ENCODE measurements around the gene SH2D7.

Gene SH2D7

GRCh38 chr15:78092261-78093041, at the start of gene SH2D7:
SH2D7 (plus strand) TSS chr15:78092561; CDS start chr15:78092585, 24 bp downstream.
- Mint-ChIP-seq H3K36me3 (ENCODE audit: low read depth) (no peaks in the 10 kb centered on the region), H3K9me3 (no peaks in the 10 kb centered on the region), H3K27me3 (no peaks in the 10 kb centered on the region), H3K4me3 (no peak within 1 kb of the TSS), H3K27ac (no peak within 1 kb of the TSS), H3K4me1 (ENCODE audit: low read depth) (peaks cover 21% of the 10 kb centered on the region)
- intact Hi-C loops (cut with micrococcal nuclease) = no loop called here

- Mint-ChIP-seq H3K36me3 (ENCODE audit: low read depth) (peaks cover 85% of the 10 kb centered on the region), H3K4me1 (ENCODE audit: low read depth) (peaks cover 73% of the 10 kb centered on the region), H3K9me3 (no peaks in the 10 kb centered on the region), H3K27me3 (no peaks in the 10 kb centered on the region), H3K27ac (no peak overlapping the region), H3K4me3 (no peak overlapping the region)
- intact Hi-C loops (cut with micrococcal nuclease) = no loop called here
These were observed 47.8 kb upstream of the SH2D7 start for GRCh38 chr15:78044407-78045155.

DNA sequence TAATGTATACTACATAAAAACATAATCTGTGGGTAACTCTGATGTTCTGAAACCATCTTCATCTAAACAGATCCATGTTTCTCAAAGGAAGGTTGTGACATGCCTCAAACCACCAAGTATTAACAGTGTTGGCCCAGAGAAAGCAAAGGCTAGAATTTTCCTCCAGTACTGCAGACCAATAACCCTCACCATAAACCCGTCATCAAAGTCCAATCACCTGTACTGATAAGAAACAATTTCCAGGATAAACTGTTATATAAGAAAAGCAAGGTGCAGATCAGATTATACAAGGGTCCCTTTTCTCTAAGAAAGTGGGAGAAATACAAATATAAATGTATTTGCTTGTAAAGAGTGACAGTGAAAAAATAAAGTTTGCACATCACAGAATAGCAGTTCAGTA, 47.2 kb upstream of the SH2D7 start:
- H3K27ac Mint-ChIP-seq = no peak overlapping the region
- H3K9me3 Mint-ChIP-seq = no peaks in the 10 kb centered on the region
- H3K36me3 Mint-ChIP-seq (ENCODE audit: low read depth) = peaks cover 85% of the 10 kb centered on the region
- H3K27me3 Mint-ChIP-seq = no peaks in the 10 kb centered on the region
- H3K4me3 Mint-ChIP-seq = no peak overlapping the region
- intact Hi-C loops (cut with micrococcal nuclease) = no loop called here
- H3K4me1 Mint-ChIP-seq (ENCODE audit: low read depth) = peaks cover 73% of the 10 kb centered on the region

DNA sequence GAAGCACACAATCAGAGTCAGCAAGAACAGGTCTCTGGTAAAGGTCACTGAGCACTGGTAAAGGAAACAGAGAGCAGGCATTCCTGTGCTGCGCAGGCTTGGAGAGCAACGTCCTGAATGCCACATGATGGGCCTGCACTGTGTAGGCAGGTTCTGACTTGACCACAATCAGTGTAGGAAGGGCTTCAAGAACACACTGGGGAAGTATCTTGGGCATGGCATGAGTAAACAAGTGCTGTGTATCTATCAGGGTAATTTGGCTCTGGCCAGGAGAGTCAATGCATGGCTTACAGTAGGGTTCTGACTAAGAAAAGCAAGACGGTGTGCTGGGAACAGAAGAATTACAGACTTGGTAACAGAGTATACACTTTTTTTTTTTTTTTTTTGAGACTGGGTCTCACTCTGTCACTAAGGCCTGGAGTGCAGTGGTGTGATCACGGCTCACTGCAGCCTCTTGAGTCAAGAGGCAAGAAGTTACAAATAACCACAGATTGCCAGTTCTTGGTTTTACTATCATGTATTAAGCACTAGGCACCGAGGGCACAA, 45.5 kb upstream of the SH2D7 start:
- peaks cover 91% of the 10 kb centered on the region for H3K36me3 Mint-ChIP-seq (ENCODE audit: low read depth)

DNA sequence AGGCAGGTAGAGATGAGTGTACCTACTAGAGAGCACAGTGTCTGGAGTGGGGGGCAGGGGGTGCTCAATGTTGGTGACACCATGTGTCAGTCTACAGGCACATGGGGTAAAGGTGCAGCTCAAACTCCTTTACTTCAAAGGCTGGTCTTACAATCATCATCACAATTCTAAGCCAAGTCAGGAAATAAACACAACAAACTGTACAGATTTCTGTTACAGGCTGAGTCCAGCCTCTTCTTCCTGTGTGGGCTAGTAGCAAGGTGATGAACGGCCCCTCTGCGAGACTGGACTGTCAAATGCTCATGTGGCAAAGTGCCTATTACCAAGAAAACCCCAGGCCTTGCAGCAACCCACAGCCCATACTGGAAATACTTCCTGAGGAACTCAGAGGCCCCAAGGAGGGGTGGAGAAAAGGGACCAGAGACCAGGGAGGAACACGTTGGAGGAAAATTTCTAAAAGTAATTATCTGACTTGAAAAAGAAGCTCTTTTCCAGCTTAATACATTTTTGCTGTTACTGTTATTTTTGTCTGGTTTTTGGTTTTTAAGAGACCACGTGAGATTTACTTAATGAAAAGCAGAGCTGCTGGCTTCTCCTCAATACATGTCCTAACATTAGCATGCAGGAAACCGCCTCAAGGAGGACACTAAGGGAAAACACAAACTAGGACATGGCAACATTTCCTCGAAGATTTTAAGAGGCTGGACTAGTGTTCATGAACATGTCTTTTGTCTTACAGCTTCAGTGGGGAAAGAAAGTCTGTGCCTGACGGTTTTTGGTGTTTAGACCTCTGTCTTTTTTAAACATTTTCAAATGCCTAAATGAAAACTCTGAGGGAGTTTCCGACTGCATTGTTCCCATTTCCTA, 44.4 kb upstream of the SH2D7 start:
- Mint-ChIP-seq H3K36me3 (ENCODE audit: low read depth) (peaks cover 91% of the 10 kb centered on the region), H3K27me3 (no peaks in the 10 kb centered on the region), H3K4me1 (ENCODE audit: low read depth) (peaks cover 85% of the 10 kb centered on the region), H3K4me3 (peak overlapping the region; percentile 20), H3K27ac (peak overlapping the region; percentile 84), H3K9me3 (no peaks in the 10 kb centered on the region)
- intact Hi-C loops (cut with micrococcal nuclease) = no loop called here

More for the DNA sequence above, 45.5 kb upstream of the SH2D7 start:
- peaks cover 81% of the 10 kb centered on the region for H3K4me1 Mint-ChIP-seq (ENCODE audit: low read depth)
- H3K27ac Mint-ChIP-seq = peak overlapping the region; percentile 84
- H3K4me3 Mint-ChIP-seq = peak overlapping the region; percentile 39
- no peaks in the 10 kb centered on the region for H3K27me3 Mint-ChIP-seq
- intact Hi-C loops (cut with micrococcal nuclease) = no loop called here
- H3K9me3 Mint-ChIP-seq = no peaks in the 10 kb centered on the region

GRCh38 chr15:78048628-78048920, 43.8 kb upstream of the SH2D7 start:
- Mint-ChIP-seq H3K4me1 (ENCODE audit: low read depth) (peaks cover 91% of the 10 kb centered on the region), H3K27me3 (no peaks in the 10 kb centered on the region), H3K4me3 (no peak overlapping the region), H3K9me3 (no peaks in the 10 kb centered on the region), H3K36me3 (ENCODE audit: low read depth) (peaks cover 91% of the 10 kb centered on the region), H3K27ac (peak overlapping the region; percentile 84)
- intact Hi-C loops (cut with micrococcal nuclease) = no loop called here

GRCh38 chr15:78049691-78050440, 42.5 kb upstream of the SH2D7 start:
- Mint-ChIP-seq H3K27me3 (no peaks in the 10 kb centered on the region), H3K27ac (peak overlapping the region; percentile 74), H3K4me3 (peak overlapping the region; percentile 11), H3K36me3 (ENCODE audit: low read depth) (peaks cover 84% of the 10 kb centered on the region), H3K9me3 (no peaks in the 10 kb centered on the region), H3K4me1 (ENCODE audit: low read depth) (peaks cover 91% of the 10 kb centered on the region)
- intact Hi-C loops (cut with micrococcal nuclease) = loop anchor here (5.0 kb wide), 1 partner anchor 37 kb away; no protein-coding TSS in a partner anchor

DNA sequence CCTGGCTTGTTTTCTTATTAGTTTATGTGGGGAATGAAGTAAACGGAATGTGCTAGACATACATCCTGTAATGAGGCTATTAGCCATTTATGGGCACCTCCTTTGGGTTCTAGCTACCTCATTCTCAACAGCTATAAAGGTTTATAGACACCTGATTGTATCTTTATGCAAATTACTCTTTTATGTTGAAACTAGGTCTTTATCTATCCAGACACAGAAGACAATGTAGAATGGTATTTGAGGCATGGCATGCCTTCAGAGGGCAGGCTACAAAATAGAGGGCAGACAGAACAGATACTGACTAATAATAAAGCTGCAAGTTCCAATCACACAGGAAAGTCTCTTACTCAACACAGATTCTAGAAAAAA, 41.9 kb upstream of the SH2D7 start:
- peaks cover 91% of the 10 kb centered on the region for H3K4me1 Mint-ChIP-seq (ENCODE audit: low read depth)
- H3K27me3 Mint-ChIP-seq = no peaks in the 10 kb centered on the region
- intact Hi-C loops (cut with micrococcal nuclease) = loop anchor here (5.0 kb wide), 1 partner anchor 37 kb away; no protein-coding TSS in a partner anchor
- H3K27ac Mint-ChIP-seq = peak overlapping the region; percentile 74
- no peak overlapping the region for H3K4me3 Mint-ChIP-seq
- H3K9me3 Mint-ChIP-seq = no peaks in the 10 kb centered on the region
- peaks cover 83% of the 10 kb centered on the region for H3K36me3 Mint-ChIP-seq (ENCODE audit: low read depth)

DNA sequence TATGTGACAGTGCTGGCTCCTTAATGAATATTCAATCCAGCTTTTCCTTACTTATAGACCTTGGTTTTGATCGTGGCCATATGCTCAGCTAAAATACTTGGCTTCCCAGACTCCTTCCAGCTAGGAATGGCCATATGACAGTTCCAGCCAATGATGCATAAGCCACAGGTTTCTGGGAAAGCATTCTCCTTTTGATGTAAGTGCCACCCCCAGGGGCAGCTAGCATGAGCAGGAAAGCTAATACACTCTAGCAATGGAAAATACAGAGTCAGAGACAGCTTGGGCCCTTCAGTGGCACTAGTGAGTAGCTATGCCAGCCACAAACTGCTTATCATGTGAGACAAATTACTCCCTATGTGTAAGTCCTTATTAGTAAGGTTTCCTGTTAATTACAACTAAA, 41.5 kb upstream of the SH2D7 start:
- Mint-ChIP-seq H3K36me3 (ENCODE audit: low read depth) (peaks cover 83% of the 10 kb centered on the region), H3K4me1 (ENCODE audit: low read depth) (peaks cover 93% of the 10 kb centered on the region), H3K27me3 (no peaks in the 10 kb centered on the region), H3K4me3 (no peak overlapping the region), H3K27ac (no peak overlapping the region), H3K9me3 (no peaks in the 10 kb centered on the region)
- intact Hi-C loops (cut with micrococcal nuclease) = loop anchor here (5.0 kb wide), 1 partner anchor 36 kb away; no protein-coding TSS in a partner anchor

- intact Hi-C loops (cut with micrococcal nuclease) = loop anchor here (5.0 kb wide), 1 partner anchor 36 kb away; no protein-coding TSS in a partner anchor
- Mint-ChIP-seq H3K36me3 (ENCODE audit: low read depth) (peaks cover 78% of the 10 kb centered on the region), H3K9me3 (no peaks in the 10 kb centered on the region), H3K4me3 (no peak overlapping the region), H3K4me1 (ENCODE audit: low read depth) (peaks cover 93% of the 10 kb centered on the region), H3K27me3 (no peaks in the 10 kb centered on the region), H3K27ac (peak overlapping the region; percentile 68)
These were observed 40.8 kb upstream of the SH2D7 start for GRCh38 chr15:78051596-78051995.

GRCh38 chr15:78052001-78052401, 40.4 kb upstream of the SH2D7 start:
- intact Hi-C loops (cut with micrococcal nuclease) = loop anchor here (5.0 kb wide), 1 partner anchor 35 kb away; no protein-coding TSS in a partner anchor
- Mint-ChIP-seq H3K9me3 (no peaks in the 10 kb centered on the region), H3K4me1 (ENCODE audit: low read depth) (peaks cover 93% of the 10 kb centered on the region), H3K36me3 (ENCODE audit: low read depth) (peaks cover 74% of the 10 kb centered on the region), H3K27ac (peak overlapping the region; percentile 68), H3K27me3 (no peaks in the 10 kb centered on the region), H3K4me3 (peak overlapping the region; percentile 35)

GRCh38 chr15:78052545-78052944, 39.8 kb upstream of the SH2D7 start:
- Mint-ChIP-seq H3K27me3 (no peaks in the 10 kb centered on the region), H3K9me3 (no peaks in the 10 kb centered on the region), H3K27ac (peak overlapping the region; percentile 68), H3K36me3 (ENCODE audit: low read depth) (peaks cover 69% of the 10 kb centered on the region), H3K4me3 (no peak overlapping the region), H3K4me1 (ENCODE audit: low read depth) (peaks cover 89% of the 10 kb centered on the region)
- intact Hi-C loops (cut with micrococcal nuclease) = loop anchor here (5.0 kb wide), 1 partner anchor 35 kb away; no protein-coding TSS in a partner anchor

GRCh38 chr15:78054518-78054917, 37.8 kb upstream of the SH2D7 start:
- H3K27ac Mint-ChIP-seq = no peak overlapping the region
- H3K9me3 Mint-ChIP-seq = no peaks in the 10 kb centered on the region
- intact Hi-C loops (cut with micrococcal nuclease) = loop anchor here (5.0 kb wide), 1 partner anchor 33 kb away; no protein-coding TSS in a partner anchor
- H3K27me3 Mint-ChIP-seq = no peaks in the 10 kb centered on the region
- H3K4me3 Mint-ChIP-seq = no peak overlapping the region
- peaks cover 66% of the 10 kb centered on the region for H3K36me3 Mint-ChIP-seq (ENCODE audit: low read depth)
- peaks cover 89% of the 10 kb centered on the region for H3K4me1 Mint-ChIP-seq (ENCODE audit: low read depth)
